Midbrain (tissue), 1 donor: ENCODE results near the gene NET1.
"Not testable (repeated sequence)": the region's sequence is repeated elsewhere in the genome, so short reads cannot be mapped to it uniquely, and the experiment has no call there.

ENCODE experiments used
- DNase-seq: peaks from one replicate; lab custom pipeline; 2025; lab: John Stamatoyannopoulos, UW

Gene NET1

GRCh38 chr10:5412277-5412941 is at the start of gene NET1:
TSS of gene NET1 (plus strand) at chr10:5412557. CDS start at chr10:5412693, 136 bp downstream.
- peak; percentile 96 for DNase-seq

- no peak for DNase-seq
These were observed 49.5 kb upstream of the NET1 start for GRCh38 chr10:5362873-5363272.

GRCh38 chr10:5364374-5364773 is 48.0 kb upstream of the NET1 start:
- no peak for DNase-seq

GRCh38 chr10:5364890-5365338 is 47.4 kb upstream of the NET1 start, which contains the start of gene UCN3:
TSS of gene UCN3 (plus strand) at chr10:5364966. CDS start at chr10:5373721, 8,755 bp downstream.
- DNase-seq, result no peak

GRCh38 chr10:5365928-5366327 is 46.4 kb upstream of the NET1 start:
- no peak for DNase-seq

GRCh38 chr10:5369362-5370158 is 42.8 kb upstream of the NET1 start:
- no peak for DNase-seq

- DNase-seq, result no peak
These were observed 41.6 kb upstream of the NET1 start for GRCh38 chr10:5370493-5371352.

GRCh38 chr10:5373307-5373706 is 39.0 kb upstream of the NET1 start:
- no peak for DNase-seq

GRCh38 chr10:5373891-5374611 is 38.3 kb upstream of the NET1 start:
- DNase-seq, result no peak

GRCh38 chr10:5376450-5376849 is 35.9 kb upstream of the NET1 start:
- no peak for DNase-seq

GRCh38 chr10:5379202-5379601 is 33.2 kb upstream of the NET1 start:
- DNase-seq, result not testable (repeated sequence)

- DNase-seq, result not testable (repeated sequence)
These were observed 32.0 kb upstream of the NET1 start for GRCh38 chr10:5380395-5380794.

GRCh38 chr10:5381187-5381586 is 31.2 kb upstream of the NET1 start:
- DNase-seq, result no peak

- no peak for DNase-seq
These were observed 27.1 kb upstream of the NET1 start for GRCh38 chr10:5385224-5385623.

GRCh38 chr10:5387169-5387568 is 25.2 kb upstream of the NET1 start:
- DNase-seq, result no peak

GRCh38 chr10:5390607-5391205 is 21.7 kb upstream of the NET1 start:
- DNase-seq, result no peak

GRCh38 chr10:5391790-5392189 is 20.6 kb upstream of the NET1 start:
- DNase-seq, result no peak

GRCh38 chr10:5393529-5393928 is 18.8 kb upstream of the NET1 start:
- no peak for DNase-seq

GRCh38 chr10:5395168-5395567 is 17.2 kb upstream of the NET1 start:
- no peak for DNase-seq

GRCh38 chr10:5396556-5397300 is 15.6 kb upstream of the NET1 start:
- DNase-seq, result peak; percentile 79
